WTC11 (cell line): Measurements from ENCODE around the gene CD300H. TPM values are rescaled to one million over a fixed set of nuclear protein-coding genes. Genes with fewer than 3 reads are reported as not detected.

Source experiments
- ATAC-seq: fragments of 200-7000 bp; cut with Tn5 transposase; 2 replicates; pipeline ENCODE4 v1.10.0; 2021; ENCODE audit warnings: mild to moderate bottlenecking, moderate library complexity
- CTCF ChIA-PET: fragments of 300-600 bp; sonication (Branson Sonifier 250); formaldehyde crosslinking; loops from one replicate; lab custom pipeline; 2021; ENCODE audit warnings: antibody characterized with exemption; lab: Charles Lee
- POLR2A ChIA-PET: fragments of 350-600 bp; sonication (Branson Sonifier 250); formaldehyde crosslinking; loops from one replicate; lab custom pipeline; 2021; ENCODE audit warnings: antibody characterized with exemption; lab: Charles Lee
- DNase-seq: peaks from one replicate; pipeline ENCODE4 v3.0.0; 2021; ENCODE audit warnings: low spot score
- H3K27ac Mint-ChIP-seq: 2 replicates; pipeline ENCODE4 v1.8.0; 2021; ENCODE audit warnings: mixed read lengths
- H3K27me3 Mint-ChIP-seq: 2 replicates; pipeline ENCODE4 v1.8.0; 2021; ENCODE audit warnings: low read depth, mild to moderate bottlenecking, moderate library complexity, mixed read lengths
- H3K36me3 Mint-ChIP-seq: 2 replicates; pipeline ENCODE4 v1.8.0; 2021; ENCODE audit warnings: mixed read lengths
- H3K4me1 Mint-ChIP-seq: 2 replicates; pipeline ENCODE4 v1.8.0; 2022; ENCODE audit warnings: mixed read lengths
- H3K4me3 Mint-ChIP-seq: 2 replicates; pipeline ENCODE4 v1.8.0; 2021; ENCODE audit warnings: mild to moderate bottlenecking, moderate library complexity, mixed read lengths
- H3K9me3 Mint-ChIP-seq: 2 replicates; pipeline ENCODE4 v1.8.0; 2021; ENCODE audit warnings: mixed read lengths
- CREB1 ChIP-seq: sonication (generic); formaldehyde crosslinking; IDR thresholded peaks from 2 replicates; pipeline ENCODE4 v1.8.0; 2023; ENCODE audit warnings: mild to moderate bottlenecking, missing genetic modification reagents
- FOXJ3 ChIP-seq: sonication (generic); formaldehyde crosslinking; IDR thresholded peaks from 2 replicates; pipeline ENCODE4 v1.9.0; 2021; ENCODE audit warnings: missing genetic modification reagents, mild to moderate bottlenecking, borderline replicate concordance
- FOXK1 ChIP-seq: sonication (generic); formaldehyde crosslinking; IDR thresholded peaks from 2 replicates; pipeline ENCODE4 v1.8.0; 2022; ENCODE audit warnings: mild to moderate bottlenecking, moderate library complexity, missing genetic modification reagents
- FOXP1 ChIP-seq: sonication (generic); formaldehyde crosslinking; IDR thresholded peaks from 2 replicates; pipeline ENCODE4 v1.8.0; 2022; ENCODE audit warnings: missing genetic modification reagents, mild to moderate bottlenecking, moderate library complexity, borderline replicate concordance
- IRF2 ChIP-seq: sonication (generic); formaldehyde crosslinking; IDR thresholded peaks from 2 replicates; pipeline ENCODE4 v1.8.0; 2022; ENCODE audit warnings: low read depth, missing genetic modification reagents, borderline replicate concordance
- NFATC4 ChIP-seq: fragments of 250-450 bp; sonication (Bioruptor Pico); IDR thresholded peaks from 2 replicates; pipeline ENCODE4 v1.9.0; 2021; ENCODE audit warnings: mild to moderate bottlenecking
- NFE2L1 ChIP-seq: sonication (generic); formaldehyde crosslinking; IDR thresholded peaks from 2 replicates; pipeline ENCODE4 v1.8.1; 2023; ENCODE audit warnings: missing genetic modification reagents
- NFYB ChIP-seq: sonication (generic); formaldehyde crosslinking; conservative IDR thresholded peaks from 2 replicates; pipeline ENCODE4 v1.8.0; 2022; ENCODE audit warnings: low read depth, missing genetic modification reagents
- PRRX2 ChIP-seq: fragments of 250-450 bp; sonication (Bioruptor Pico); IDR thresholded peaks from 2 replicates; pipeline ENCODE4 v1.8.0; 2021; ENCODE audit warnings: mild to moderate bottlenecking
- TEAD1 ChIP-seq: sonication (generic); formaldehyde crosslinking; IDR thresholded peaks from 2 replicates; pipeline ENCODE4 v1.8.0; 2022; ENCODE audit warnings: mild to moderate bottlenecking, missing genetic modification reagents
- total RNA-seq: library from RNA; stranded (reverse); gene quantifications from 3 replicates; pipeline ENCODE4 v1.2.3, GENCODE V29; 2021
- TF ChIP-seq, protein P1 (sequence below): sonication (generic); formaldehyde crosslinking; IDR thresholded peaks from 2 replicates; pipeline ENCODE4 v1.8.0; 2022; ENCODE audit warnings: missing genetic modification reagents
- TF ChIP-seq, protein P2 (sequence below): sonication (generic); formaldehyde crosslinking; IDR thresholded peaks from 2 replicates; pipeline ENCODE4 v1.8.1; 2023; ENCODE audit warnings: mild to moderate bottlenecking, missing genetic modification reagents
- TF ChIP-seq, protein P3 (sequence below): sonication (generic); formaldehyde crosslinking; IDR thresholded peaks from 2 replicates; pipeline ENCODE4 v1.8.0; 2022; ENCODE audit warnings: mild to moderate bottlenecking, missing genetic modification reagents
- TF ChIP-seq, protein P4 (sequence below): sonication (generic); formaldehyde crosslinking; IDR thresholded peaks from 2 replicates; pipeline ENCODE4 v1.8.1; 2022; ENCODE audit warnings: mild to moderate bottlenecking, missing genetic modification reagents, moderate library complexity, borderline replicate concordance
- TF ChIP-seq, protein P5 (sequence below): sonication (generic); formaldehyde crosslinking; IDR thresholded peaks from 2 replicates; pipeline ENCODE4 v1.8.1; 2022; ENCODE audit warnings: missing genetic modification reagents, borderline replicate concordance
- TF ChIP-seq, protein P6 (sequence below): sonication (generic); formaldehyde crosslinking; IDR thresholded peaks from 2 replicates; pipeline ENCODE4 v1.8.0; 2022; ENCODE audit warnings: mild to moderate bottlenecking, missing genetic modification reagents
- TF ChIP-seq, protein P7 (sequence below): fragments of 250-450 bp; sonication (Bioruptor Pico); IDR thresholded peaks from 2 replicates; pipeline ENCODE4 v1.9.0; 2021; ENCODE audit warnings: mild to moderate bottlenecking

Gene CD300H
- total RNA-seq, 1 experiment from 2014 or later: not detected

DNA sequence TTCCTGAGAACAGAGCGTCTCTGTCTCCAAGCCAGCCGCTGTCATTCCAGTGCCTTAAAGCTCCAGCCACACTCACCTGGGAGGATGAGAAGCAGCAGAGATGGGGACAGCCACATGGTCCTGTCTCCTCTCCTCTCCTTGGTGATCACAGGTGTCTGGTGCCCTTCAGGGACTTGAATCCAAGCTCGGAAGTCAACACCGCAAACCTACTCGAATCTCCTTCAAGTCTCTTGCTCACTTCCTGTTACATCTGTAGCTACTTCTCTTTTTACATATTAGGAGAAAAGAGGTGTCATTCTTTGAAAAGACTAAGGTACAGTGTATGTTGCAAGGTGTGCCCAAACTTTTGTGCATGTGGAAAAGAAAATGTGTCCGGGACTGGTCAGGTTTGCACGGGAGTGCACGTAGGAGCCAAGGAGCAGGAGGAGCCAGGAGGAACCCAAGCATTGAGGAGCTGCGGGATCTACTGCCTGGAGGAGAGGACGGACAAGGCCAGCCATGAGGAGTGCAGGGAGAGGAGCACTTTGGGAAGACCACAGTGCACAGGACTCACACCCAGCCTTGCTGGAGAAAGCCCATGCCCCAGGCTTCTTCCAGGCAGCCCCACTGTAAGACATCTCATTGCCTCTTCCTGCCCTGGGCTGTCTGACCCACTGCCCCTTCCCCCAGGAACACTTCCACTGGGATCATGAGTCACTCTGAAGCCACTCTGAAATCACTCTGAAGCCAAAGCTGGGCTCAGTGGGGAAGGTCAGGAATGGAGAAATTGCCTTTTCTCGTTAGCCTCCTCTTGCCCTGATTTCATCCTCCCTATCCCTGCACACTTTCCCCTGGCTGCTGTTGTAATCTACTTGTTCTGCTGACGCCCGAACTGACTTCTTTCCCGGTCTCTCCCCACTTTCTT is 25.0 kb upstream of the CD300H start, which contains the start of gene CD300LD:
Gene CD300LD (minus strand): TSS at position 197 of the 904 bp plus-strand sequence. CDS start 81 bp downstream, at position 116.
- DNase-seq: no peak
- Mint-ChIP-seq H3K9me3 (peaks cover 9% of the 10 kb centered on the region), H3K27me3 (peaks cover 17% of the 10 kb centered on the region), H3K4me1 (no peaks in the 10 kb centered on the region), H3K27ac (no peak within 1 kb of the TSS), H3K36me3 (no peaks in the 10 kb centered on the region), H3K4me3 (no peak within 1 kb of the TSS)
- ChIA-PET POLR2A (interaction anchor here (0.7 kb wide), 1 partner anchor 158 kb away, joined by 11 read pairs; no protein-coding TSS in a partner anchor), CTCF (interaction anchor here (1.0 to 1.2 kb wide), 2 partner anchors 19 to 26 kb away, joined by 3 to 5 read pairs; no protein-coding TSS in a partner anchor)
- no peak for ATAC-seq
- TF ChIP-seq, protein P1, sequence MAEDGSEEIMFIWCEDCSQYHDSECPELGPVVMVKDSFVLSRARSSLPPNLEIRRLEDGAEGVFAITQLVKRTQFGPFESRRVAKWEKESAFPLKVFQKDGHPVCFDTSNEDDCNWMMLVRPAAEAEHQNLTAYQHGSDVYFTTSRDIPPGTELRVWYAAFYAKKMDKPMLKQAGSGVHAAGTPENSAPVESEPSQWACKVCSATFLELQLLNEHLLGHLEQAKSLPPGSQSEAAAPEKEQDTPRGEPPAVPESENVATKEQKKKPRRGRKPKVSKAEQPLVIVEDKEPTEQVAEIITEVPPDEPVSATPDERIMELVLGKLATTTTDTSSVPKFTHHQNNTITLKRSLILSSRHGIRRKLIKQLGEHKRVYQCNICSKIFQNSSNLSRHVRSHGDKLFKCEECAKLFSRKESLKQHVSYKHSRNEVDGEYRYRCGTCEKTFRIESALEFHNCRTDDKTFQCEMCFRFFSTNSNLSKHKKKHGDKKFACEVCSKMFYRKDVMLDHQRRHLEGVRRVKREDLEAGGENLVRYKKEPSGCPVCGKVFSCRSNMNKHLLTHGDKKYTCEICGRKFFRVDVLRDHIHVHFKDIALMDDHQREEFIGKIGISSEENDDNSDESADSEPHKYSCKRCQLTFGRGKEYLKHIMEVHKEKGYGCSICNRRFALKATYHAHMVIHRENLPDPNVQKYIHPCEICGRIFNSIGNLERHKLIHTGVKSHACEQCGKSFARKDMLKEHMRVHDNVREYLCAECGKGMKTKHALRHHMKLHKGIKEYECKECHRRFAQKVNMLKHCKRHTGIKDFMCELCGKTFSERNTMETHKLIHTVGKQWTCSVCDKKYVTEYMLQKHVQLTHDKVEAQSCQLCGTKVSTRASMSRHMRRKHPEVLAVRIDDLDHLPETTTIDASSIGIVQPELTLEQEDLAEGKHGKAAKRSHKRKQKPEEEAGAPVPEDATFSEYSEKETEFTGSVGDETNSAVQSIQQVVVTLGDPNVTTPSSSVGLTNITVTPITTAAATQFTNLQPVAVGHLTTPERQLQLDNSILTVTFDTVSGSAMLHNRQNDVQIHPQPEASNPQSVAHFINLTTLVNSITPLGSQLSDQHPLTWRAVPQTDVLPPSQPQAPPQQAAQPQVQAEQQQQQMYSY (CRISPR knock-in tag): no peak
- TF ChIP-seq IRF2 (no peak), NFYB (CRISPR knock-in tag) (no peak)
- TF ChIP-seq, protein P2, sequence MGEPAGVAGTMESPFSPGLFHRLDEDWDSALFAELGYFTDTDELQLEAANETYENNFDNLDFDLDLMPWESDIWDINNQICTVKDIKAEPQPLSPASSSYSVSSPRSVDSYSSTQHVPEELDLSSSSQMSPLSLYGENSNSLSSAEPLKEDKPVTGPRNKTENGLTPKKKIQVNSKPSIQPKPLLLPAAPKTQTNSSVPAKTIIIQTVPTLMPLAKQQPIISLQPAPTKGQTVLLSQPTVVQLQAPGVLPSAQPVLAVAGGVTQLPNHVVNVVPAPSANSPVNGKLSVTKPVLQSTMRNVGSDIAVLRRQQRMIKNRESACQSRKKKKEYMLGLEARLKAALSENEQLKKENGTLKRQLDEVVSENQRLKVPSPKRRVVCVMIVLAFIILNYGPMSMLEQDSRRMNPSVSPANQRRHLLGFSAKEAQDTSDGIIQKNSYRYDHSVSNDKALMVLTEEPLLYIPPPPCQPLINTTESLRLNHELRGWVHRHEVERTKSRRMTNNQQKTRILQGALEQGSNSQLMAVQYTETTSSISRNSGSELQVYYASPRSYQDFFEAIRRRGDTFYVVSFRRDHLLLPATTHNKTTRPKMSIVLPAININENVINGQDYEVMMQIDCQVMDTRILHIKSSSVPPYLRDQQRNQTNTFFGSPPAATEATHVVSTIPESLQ: no peak

DNA sequence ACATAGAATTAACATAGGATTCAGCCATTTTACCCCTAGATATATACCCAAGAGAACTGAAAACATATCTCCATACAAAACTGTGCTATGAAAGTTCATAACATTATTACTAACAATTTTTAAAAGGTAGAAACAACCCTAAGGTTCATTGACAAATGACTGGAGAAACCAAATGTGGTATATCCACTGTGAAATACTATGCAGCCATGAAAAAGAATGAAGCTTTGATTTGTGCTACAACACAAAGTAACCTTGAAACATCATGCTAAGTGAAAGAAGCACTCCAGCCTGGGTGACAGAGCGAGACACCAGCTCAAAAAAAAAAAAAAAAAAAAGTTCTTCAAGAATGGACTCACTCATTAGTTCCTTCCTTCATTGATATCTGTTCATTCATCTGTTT is 24.2 kb upstream of the CD300H start:
- Mint-ChIP-seq H3K36me3 (no peaks in the 10 kb centered on the region), H3K27me3 (peaks cover 17% of the 10 kb centered on the region), H3K9me3 (peaks cover 9% of the 10 kb centered on the region), H3K4me1 (no peaks in the 10 kb centered on the region), H3K27ac (no peak overlapping the region), H3K4me3 (no peak overlapping the region)
- no peak for ATAC-seq
- CTCF ChIA-PET: interaction anchor here (1.2 kb wide), 1 partner anchor 25 kb away, joined by 5 read pairs; no protein-coding TSS in a partner anchor
- TF ChIP-seq CREB1 (CRISPR knock-in tag) (no peak), TEAD1 (no peak), PRRX2 (CRISPR knock-in tag) (no peak)
- DNase-seq: no peak
- POLR2A ChIA-PET: interaction anchor here (0.7 kb wide), 1 partner anchor 159 kb away, joined by 11 read pairs; no protein-coding TSS in a partner anchor

DNA sequence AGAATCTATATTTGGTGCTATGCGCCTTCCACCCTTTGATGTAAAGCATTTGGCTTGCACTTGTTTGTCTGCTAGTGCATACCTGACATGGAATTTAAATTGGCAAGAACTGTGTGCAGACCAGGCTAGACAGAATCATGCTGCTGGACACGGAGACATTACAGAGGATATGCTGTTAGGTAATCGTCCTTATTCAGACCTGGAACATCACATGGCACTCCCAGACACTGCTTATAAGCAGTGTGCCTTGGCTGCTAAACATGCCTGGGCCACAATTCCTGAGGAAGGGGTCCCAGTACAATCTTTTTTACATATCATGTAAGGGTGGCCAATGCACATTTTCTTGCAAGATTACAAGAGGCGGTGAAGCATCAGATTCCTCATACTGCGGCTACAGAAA is 18.4 kb upstream of the CD300H start:
- POLR2A ChIA-PET: no interaction called here
- Mint-ChIP-seq H3K27me3 (peaks cover 4% of the 10 kb centered on the region), H3K36me3 (no peaks in the 10 kb centered on the region), H3K4me3 (no peak overlapping the region), H3K27ac (no peak overlapping the region), H3K9me3 (no peaks in the 10 kb centered on the region), H3K4me1 (no peaks in the 10 kb centered on the region)
- ATAC-seq: no peak
- DNase-seq: no peak
- CTCF ChIA-PET: no interaction called here
- no peak for TF ChIP-seq FOXP1
- TF ChIP-seq NFE2L1: no peak
- TF ChIP-seq, protein P3, sequence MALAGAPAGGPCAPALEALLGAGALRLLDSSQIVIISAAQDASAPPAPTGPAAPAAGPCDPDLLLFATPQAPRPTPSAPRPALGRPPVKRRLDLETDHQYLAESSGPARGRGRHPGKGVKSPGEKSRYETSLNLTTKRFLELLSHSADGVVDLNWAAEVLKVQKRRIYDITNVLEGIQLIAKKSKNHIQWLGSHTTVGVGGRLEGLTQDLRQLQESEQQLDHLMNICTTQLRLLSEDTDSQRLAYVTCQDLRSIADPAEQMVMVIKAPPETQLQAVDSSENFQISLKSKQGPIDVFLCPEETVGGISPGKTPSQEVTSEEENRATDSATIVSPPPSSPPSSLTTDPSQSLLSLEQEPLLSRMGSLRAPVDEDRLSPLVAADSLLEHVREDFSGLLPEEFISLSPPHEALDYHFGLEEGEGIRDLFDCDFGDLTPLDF (CRISPR knock-in tag): no peak
- TF ChIP-seq NFATC4 (CRISPR knock-in tag): no peak
- no peak for TF ChIP-seq FOXK1 (CRISPR knock-in tag)
- no peak for TF ChIP-seq FOXJ3 (CRISPR knock-in tag)
- TF ChIP-seq, protein P4, sequence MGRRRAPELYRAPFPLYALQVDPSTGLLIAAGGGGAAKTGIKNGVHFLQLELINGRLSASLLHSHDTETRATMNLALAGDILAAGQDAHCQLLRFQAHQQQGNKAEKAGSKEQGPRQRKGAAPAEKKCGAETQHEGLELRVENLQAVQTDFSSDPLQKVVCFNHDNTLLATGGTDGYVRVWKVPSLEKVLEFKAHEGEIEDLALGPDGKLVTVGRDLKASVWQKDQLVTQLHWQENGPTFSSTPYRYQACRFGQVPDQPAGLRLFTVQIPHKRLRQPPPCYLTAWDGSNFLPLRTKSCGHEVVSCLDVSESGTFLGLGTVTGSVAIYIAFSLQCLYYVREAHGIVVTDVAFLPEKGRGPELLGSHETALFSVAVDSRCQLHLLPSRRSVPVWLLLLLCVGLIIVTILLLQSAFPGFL (CRISPR knock-in tag): no peak
- TF ChIP-seq, protein P5, sequence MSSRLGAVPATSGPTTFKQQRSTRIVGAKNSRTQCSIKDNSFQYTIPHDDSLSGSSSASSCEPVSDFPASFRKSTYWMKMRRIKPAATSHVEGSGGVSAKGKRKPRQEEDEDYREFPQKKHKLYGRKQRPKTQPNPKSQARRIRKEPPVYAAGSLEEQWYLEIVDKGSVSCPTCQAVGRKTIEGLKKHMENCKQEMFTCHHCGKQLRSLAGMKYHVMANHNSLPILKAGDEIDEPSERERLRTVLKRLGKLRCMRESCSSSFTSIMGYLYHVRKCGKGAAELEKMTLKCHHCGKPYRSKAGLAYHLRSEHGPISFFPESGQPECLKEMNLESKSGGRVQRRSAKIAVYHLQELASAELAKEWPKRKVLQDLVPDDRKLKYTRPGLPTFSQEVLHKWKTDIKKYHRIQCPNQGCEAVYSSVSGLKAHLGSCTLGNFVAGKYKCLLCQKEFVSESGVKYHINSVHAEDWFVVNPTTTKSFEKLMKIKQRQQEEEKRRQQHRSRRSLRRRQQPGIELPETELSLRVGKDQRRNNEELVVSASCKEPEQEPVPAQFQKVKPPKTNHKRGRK (CRISPR knock-in tag): no peak
- TF ChIP-seq, protein P6, sequence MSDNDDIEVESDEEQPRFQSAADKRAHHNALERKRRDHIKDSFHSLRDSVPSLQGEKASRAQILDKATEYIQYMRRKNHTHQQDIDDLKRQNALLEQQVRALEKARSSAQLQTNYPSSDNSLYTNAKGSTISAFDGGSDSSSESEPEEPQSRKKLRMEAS (CRISPR knock-in tag): no peak
- TF ChIP-seq, protein P7, sequence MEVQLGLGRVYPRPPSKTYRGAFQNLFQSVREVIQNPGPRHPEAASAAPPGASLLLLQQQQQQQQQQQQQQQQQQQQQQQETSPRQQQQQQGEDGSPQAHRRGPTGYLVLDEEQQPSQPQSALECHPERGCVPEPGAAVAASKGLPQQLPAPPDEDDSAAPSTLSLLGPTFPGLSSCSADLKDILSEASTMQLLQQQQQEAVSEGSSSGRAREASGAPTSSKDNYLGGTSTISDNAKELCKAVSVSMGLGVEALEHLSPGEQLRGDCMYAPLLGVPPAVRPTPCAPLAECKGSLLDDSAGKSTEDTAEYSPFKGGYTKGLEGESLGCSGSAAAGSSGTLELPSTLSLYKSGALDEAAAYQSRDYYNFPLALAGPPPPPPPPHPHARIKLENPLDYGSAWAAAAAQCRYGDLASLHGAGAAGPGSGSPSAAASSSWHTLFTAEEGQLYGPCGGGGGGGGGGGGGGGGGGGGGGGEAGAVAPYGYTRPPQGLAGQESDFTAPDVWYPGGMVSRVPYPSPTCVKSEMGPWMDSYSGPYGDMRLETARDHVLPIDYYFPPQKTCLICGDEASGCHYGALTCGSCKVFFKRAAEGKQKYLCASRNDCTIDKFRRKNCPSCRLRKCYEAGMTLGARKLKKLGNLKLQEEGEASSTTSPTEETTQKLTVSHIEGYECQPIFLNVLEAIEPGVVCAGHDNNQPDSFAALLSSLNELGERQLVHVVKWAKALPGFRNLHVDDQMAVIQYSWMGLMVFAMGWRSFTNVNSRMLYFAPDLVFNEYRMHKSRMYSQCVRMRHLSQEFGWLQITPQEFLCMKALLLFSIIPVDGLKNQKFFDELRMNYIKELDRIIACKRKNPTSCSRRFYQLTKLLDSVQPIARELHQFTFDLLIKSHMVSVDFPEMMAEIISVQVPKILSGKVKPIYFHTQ (CRISPR knock-in tag): no peak
